K562 (cell line): ENCODE results near the gene SMOC2. TPM values are rescaled to one million over a fixed set of nuclear protein-coding genes. Genes with fewer than 3 reads are reported as not detected.

Source experiments
- ATAC-seq: fragments of 200-7000 bp; cut with Tn5 transposase; 3 replicates; pipeline ENCODE4 v1.9.1; 2020; ENCODE audit warnings: moderate library complexity
- BruUV-seq: library from RNA; stranded (reverse); fragments of 400-500 nt; replicated peaks from 2 replicates; lab custom pipeline; 2021; lab: Mats Ljungman, UMichigan
- CTCF ChIA-PET: fragments of 300-600 bp; formaldehyde crosslinking; extraction: SDS; loops from one replicate; lab custom pipeline; 2021; ENCODE audit warnings: low intra/inter-chr PET ratio; lab: Yijun Ruan, JAX
- POLR2A ChIA-PET: fragments of 300-600, 350-650 bp; sonication (Branson Sonifier 250); formaldehyde crosslinking; extraction: SDS; loops from one replicate; lab custom pipeline; 2021; ENCODE audit warnings: antibody characterized with exemption, inconsistent platforms; lab: Yijun Ruan, JAX
- DNase-seq, 4 experiments: peaks; one replicate each; pipeline versions ENCODE4 v3.0.0 to v3.0.0-alpha.2; 2011 to 2018; ENCODE audit warnings: low spot score in 3 of 4, mixed read lengths in 3 of 4; ENCODE audit errors: extremely low read depth in 1 of 4
- FAIRE-seq: peaks from 2 replicates; lab custom pipeline; 2011; peaks lifted over from hg19 to GRCh38; lab: Jason Lieb, UNC
- H2AFZ ChIP-seq: 2 replicates; pipeline ENCODE4 v1.6.0; 2011; ENCODE audit warnings: low read depth, low read length, control low read depth, inconsistent platforms
- H3K27ac ChIP-seq: fragments of 200-600 bp; 3 replicates; pipeline ENCODE4 v1.8.0; 2011; ENCODE audit warnings: low read depth, mild to moderate bottlenecking, control low read depth, inconsistent platforms, low read length, moderate library complexity, mixed read lengths; ENCODE audit errors: extremely low read depth
- H3K27me3 ChIP-seq, 2 experiments: fragments of 300-600 bp in 1 of 2; 2 replicates in 1 of 2; 3 replicates in 1 of 2; pipeline versions ENCODE4 v1.6.0 to v1.8.0; 2011; ENCODE audit warnings: inconsistent platforms in 2 of 2, low read length in 2 of 2, mild to moderate bottlenecking in 1 of 2, mixed read lengths in 1 of 2, moderate library complexity in 1 of 2; ENCODE audit not compliant: control insufficient read depth in 2 of 2, insufficient read depth in 2 of 2
- H3K36me3 ChIP-seq: fragments of 300-600 bp; 3 replicates; pipeline ENCODE4 v1.8.0; 2011; ENCODE audit warnings: mild to moderate bottlenecking, low read length, inconsistent platforms; ENCODE audit not compliant: control insufficient read depth, insufficient read depth
- H3K4me1 ChIP-seq, 2 experiments: fragments of 200-600 bp in 1 of 2; replicated peaks in 1 of 2; 2 replicates in 1 of 2; 3 replicates in 1 of 2; pipeline versions ENCODE4 v1.5.1 to v1.8.0; 2011; ENCODE audit warnings: inconsistent platforms in 2 of 2, low read length in 2 of 2, mild to moderate bottlenecking in 1 of 2, mixed read lengths in 1 of 2, moderate library complexity in 1 of 2; ENCODE audit not compliant: control insufficient read depth in 2 of 2, insufficient read depth in 2 of 2
- H3K4me2 ChIP-seq: 2 replicates; pipeline ENCODE4 v1.6.1; 2011; ENCODE audit warnings: low read length, control low read depth, inconsistent platforms, mixed read lengths; ENCODE audit not compliant: insufficient read depth
- H3K4me3 ChIP-seq: fragments of 200-600 bp; sonication (generic), shearing (Covaris generic); 2 replicates; pipeline ENCODE4 v1.5.1; 2016; ENCODE audit warnings: control low read depth, inconsistent platforms
- H3K79me2 ChIP-seq: fragments of 200-600 bp; 3 replicates; pipeline ENCODE4 v1.8.0; 2011; ENCODE audit warnings: low read length, inconsistent platforms; ENCODE audit not compliant: control insufficient read depth, insufficient read depth
- H3K9ac ChIP-seq, 2 experiments: 2 replicates each; pipeline versions ENCODE4 v1.6.0 to v1.6.1; 2011; ENCODE audit warnings: low read depth in 2 of 2, low read length in 2 of 2, control low read depth in 1 of 2, inconsistent platforms in 1 of 2, mild to moderate bottlenecking in 1 of 2, mixed read lengths in 1 of 2; ENCODE audit not compliant: insufficient read depth in 1 of 2
- H3K9me1 ChIP-seq: one replicate; pipeline ENCODE4 v1.6.0; 2011; ENCODE audit warnings: inconsistent platforms, mild to moderate bottlenecking, low read length, moderate library complexity; ENCODE audit not compliant: control insufficient read depth, insufficient read depth
- H3K9me3 ChIP-seq: replicated peaks from 2 replicates; pipeline ENCODE4 v1.5.1; 2011; ENCODE audit warnings: low read depth, low read length, inconsistent platforms; ENCODE audit not compliant: control insufficient read depth, insufficient read depth
- H4K20me1 ChIP-seq: replicated peaks from 2 replicates; pipeline ENCODE4 v1.6.1; 2011; ENCODE audit warnings: low read length, inconsistent platforms, mixed read lengths; ENCODE audit not compliant: control insufficient read depth, insufficient read depth
- MLX ChIP-seq, 2 experiments: fragments of 450-650 bp in 1 of 2; sonication (generic) in 1 of 2; formaldehyde crosslinking; conservative IDR thresholded peaks; 2 replicates each; pipeline versions ENCODE4 v1.4.0 to v1.8.1; 2020 to 2022; ENCODE audit warnings: mild to moderate bottlenecking in 1 of 2, missing genetic modification reagents in 1 of 2
- ZNF263 ChIP-seq: sonication (generic); formaldehyde crosslinking; IDR thresholded peaks from 2 replicates; pipeline ENCODE4 v1.8.0; 2022; ENCODE audit warnings: mild to moderate bottlenecking, missing genetic modification reagents, borderline replicate concordance
- WGBS: fragments of 100-300 bp; shearing (Covaris generic); methylation state at CpG from one replicate; pipeline ENCODE4 v1.1.6; 2016; ENCODE audit warnings: low coverage, mixed read lengths; ENCODE audit not compliant: insufficient coverage; ENCODE audit errors: missing lambda C conversion rate; 5-methylcytosine and 5-hydroxymethylcytosine counted together
- in situ Hi-C: fragments of 300-500 bp; cut with MboI; formaldehyde crosslinking; loops from 4 replicates; pipeline ENCODE4 v1.15.0; 2018; ENCODE audit warnings: inconsistent platforms, mixed read lengths
- intact Hi-C: fragments of 100-400 bp; cut with micrococcal nuclease; formaldehyde crosslinking; loops from 2 replicates; pipeline ENCODE4 v1.14.2; 2022
- polyA plus RNA-seq, 8 experiments: library from polyadenylated mRNA; depleted of rRNA in 4 of 8; stranded (reverse) in 5 of 8; unstranded in 3 of 8; fragments of >200 nt; fragmentation: Nextera tagmentation in 2 of 8; fragmentation: Illumina TruSeq in 1 of 8; extraction: Ambion mirVana in 2 of 8; extraction: Trizol in 1 of 8; gene quantifications; 2 replicates each; pipeline versions ENCODE4 v1.2.1 to v1.2.3, GENCODE V29; 2011 to 2014; ENCODE audit warnings: inconsistent platforms in 1 of 8, missing spikeins in 1 of 8
- total RNA-seq, 7 experiments: library from RNA; depleted of rRNA in 6 of 7; stranded (reverse); fragments of >200 nt in 6 of 7; fragmentation: Illumina TruSeq in 2 of 7; extraction: Trizol in 2 of 7; gene quantifications; 2 replicates each; pipeline versions ENCODE4 v1.2.1 to v1.2.3, GENCODE V29; 2011 to 2021; ENCODE audit warnings: low replicate concordance in 1 of 7

Gene SMOC2
- total and polyA plus RNA-seq, 9 of the 15 experiments (the other 6 are each of a cell fraction or from before 2014, with no cell fraction given): 0.45 to 2.3 (median 1.1) TPM

DNA sequence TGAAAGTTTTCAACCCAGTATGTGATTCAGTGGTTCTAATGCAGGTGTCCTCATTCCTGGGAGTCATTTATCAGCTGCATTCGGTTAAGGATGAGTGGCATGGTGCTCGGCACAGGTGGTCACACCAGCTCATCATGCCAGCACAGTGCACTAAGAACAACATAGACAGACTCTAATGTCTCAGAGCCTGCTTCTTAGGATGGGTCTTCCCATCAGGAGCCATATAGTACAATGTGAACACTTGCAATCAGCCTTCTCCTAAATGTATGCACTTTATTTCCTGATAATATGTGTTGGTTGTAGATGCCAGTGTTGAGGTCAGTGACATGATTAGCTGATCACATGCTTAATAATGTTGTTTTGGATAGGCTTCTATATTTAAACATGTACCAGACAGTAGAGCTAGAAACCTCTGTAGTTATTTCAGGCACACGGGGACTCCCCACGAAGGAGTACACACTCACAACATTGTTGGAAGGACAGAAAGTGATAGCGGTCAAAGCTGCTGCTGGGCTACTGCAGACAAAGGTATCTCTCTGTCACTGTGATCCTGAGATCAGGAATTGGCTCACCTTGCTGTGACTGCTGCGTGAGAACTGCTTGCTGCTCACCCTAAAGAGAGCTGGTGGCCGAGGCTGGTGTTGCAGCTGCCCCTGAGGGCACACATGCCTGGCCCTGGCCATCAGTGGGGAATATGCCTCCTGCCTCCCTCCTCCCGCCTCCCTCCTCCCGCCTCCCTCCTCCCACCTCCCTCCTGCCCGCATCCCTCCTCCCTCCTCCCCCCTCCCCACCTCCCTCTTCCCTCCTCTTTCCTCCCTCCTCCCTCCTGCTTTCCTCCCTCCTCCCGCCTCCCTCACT, 195.4 kb downstream of the SMOC2 start:
- intact Hi-C loops: no loop called here
- in situ Hi-C loops: loop anchor here (10.0 kb wide), 1 partner anchor 1892 kb away; no protein-coding TSS in a partner anchor
- no peak for DNase-seq
- no peaks in the 10 kb centered on the region for H3K4me1 ChIP-seq
- CTCF ChIA-PET: no interaction called here
- no peak for ATAC-seq
- peaks cover 0 to 15% of the 10 kb centered on the region in 2 experiments; a peak in 3 of 5 replicates for H3K27me3 ChIP-seq
- no peak overlapping the region for H3K27ac ChIP-seq
- H3K36me3 ChIP-seq: no peaks in the 10 kb centered on the region
- no peaks in the 10 kb centered on the region for H3K9me3 ChIP-seq
- no TSS peak for BruUV-seq
- no peak overlapping the region for H3K9ac ChIP-seq
- no peak overlapping the region for H2AFZ ChIP-seq
- H3K79me2 ChIP-seq: no peaks in the 10 kb centered on the region
- H3K9me1 ChIP-seq: no peaks in the 10 kb centered on the region
- TF ChIP-seq ZNF263 (CRISPR knock-in tag) (peak; percentile 58; the same call in 1 of the 2 replicates), MLX (CRISPR knock-in tag; conservative IDR thresholded peaks at IDR 0.05) (no peak)
- H4K20me1 ChIP-seq: no peaks in the 10 kb centered on the region
- H3K4me3 ChIP-seq: no peak overlapping the region
- POLR2A ChIA-PET: interaction anchor here (0.5 to 1.1 kb wide), 2 partner anchors 20 to 37 kb away, joined by 3 read pairs; no protein-coding TSS in a partner anchor
- no peak for FAIRE-seq
- WGBS: 8% methylated on average over 7 of the region's 11 CpGs
- H3K4me2 ChIP-seq: no peak overlapping the region
